Endodermal cell (in vitro differentiated cells): ENCODE measurements around the gene SLC30A1. TPM values are rescaled to one million over a fixed set of nuclear protein-coding genes. Genes with fewer than 3 reads are reported as not detected.

Source experiments
- DNase-seq: peaks from one replicate; pipeline ENCODE4 v3.0.0-alpha.2; 2017
- H3K27ac ChIP-seq: 2 replicates; pipeline ENCODE4 v1.5.1; 2013; ENCODE audit warnings: mild to moderate bottlenecking, low read depth, low read length, moderate library complexity
- H3K27me3 ChIP-seq: 2 replicates; pipeline ENCODE4 v1.6.1; 2013; ENCODE audit warnings: mild to moderate bottlenecking, low read length, moderate library complexity; ENCODE audit not compliant: insufficient read depth, control insufficient read depth, poor library complexity, severe bottlenecking
- H3K36me3 ChIP-seq: 2 replicates; pipeline ENCODE4 v1.7.0; 2013; ENCODE audit warnings: mild to moderate bottlenecking, low read length, moderate library complexity; ENCODE audit not compliant: control insufficient read depth, insufficient read depth
- H3K4me1 ChIP-seq: one replicate; pipeline ENCODE4 v1.7.0; 2013; ENCODE audit warnings: low read length; ENCODE audit not compliant: control insufficient read depth, insufficient read depth
- H3K4me3 ChIP-seq: 2 replicates; pipeline ENCODE4 v1.5.1; 2013; ENCODE audit warnings: mild to moderate bottlenecking, low read length, moderate library complexity
- H3K9ac ChIP-seq: 2 replicates; pipeline ENCODE4 v1.6.1; 2013; ENCODE audit warnings: mild to moderate bottlenecking, low read length, moderate library complexity; ENCODE audit not compliant: poor library complexity, severe bottlenecking; ENCODE audit errors: extremely low read depth
- H3K9me3 ChIP-seq: 2 replicates; pipeline ENCODE4 v1.6.1; 2013; ENCODE audit warnings: mild to moderate bottlenecking, low read length, moderate library complexity; ENCODE audit not compliant: control insufficient read depth
- H3K27ac Mint-ChIP-seq: 2 replicates; pipeline ENCODE4 v1.8.0; 2020; ENCODE audit warnings: mixed read lengths
- H3K27me3 Mint-ChIP-seq: 2 replicates; pipeline ENCODE4 v1.8.0; 2021; ENCODE audit warnings: mild to moderate bottlenecking, mixed read lengths; ENCODE audit not compliant: insufficient read depth
- H3K36me3 Mint-ChIP-seq: 2 replicates; pipeline ENCODE4 v1.8.0; 2020; ENCODE audit warnings: low read depth, mixed read lengths
- H3K4me1 Mint-ChIP-seq: 2 replicates; pipeline ENCODE4 v1.8.0; 2020; ENCODE audit warnings: mixed read lengths
- H3K4me3 Mint-ChIP-seq: 2 replicates; pipeline ENCODE4 v1.8.0; 2020; ENCODE audit warnings: mild to moderate bottlenecking, moderate library complexity, mixed read lengths
- H3K9me3 Mint-ChIP-seq: 2 replicates; pipeline ENCODE4 v1.8.0; 2020; ENCODE audit warnings: mild to moderate bottlenecking, mixed read lengths
- CTCF ChIP-seq: fragments of 200-600 bp; sonication (generic); conservative IDR thresholded peaks from 2 replicates; pipeline ENCODE4 v1.5.0; 2021; ENCODE audit warnings: antibody characterized with exemption, mild to moderate bottlenecking
- WGBS, 2 experiments: methylation state at CpG; one replicate each; pipeline versions ENCODE4 v1.1.5 to v1.1.7; 2013; ENCODE audit warnings: missing lambda C conversion rate in 2 of 2, mixed read lengths in 1 of 2; ENCODE audit not compliant: insufficient coverage in 1 of 2, insufficient read length in 1 of 2; 5-methylcytosine and 5-hydroxymethylcytosine counted together
- total RNA-seq, 2 donors: library from RNA; stranded (reverse); fragmentation: NEBNext Ultra II Directional in 1 of 2; extraction: Animal tissue kit (Norgen Biotek cat#: 25700) in 1 of 2; gene quantifications; 2 replicates in 1 of 2; 3 replicates in 1 of 2; pipeline ENCODE4 v1.2.1, GENCODE V29; 2021

SLC30A1 gene
- total RNA-seq, 2 donors from 2014 or later: 9.0 to 14.0 TPM

GRCh38 chr1:211583011-211583992, 4.3 kb upstream of the SLC30A1 start:
- H3K9me3 Mint-ChIP-seq: no peaks in the 10 kb centered on the region
- no peaks in the 10 kb centered on the region for H3K27me3 ChIP-seq
- DNase-seq: no peak
- H3K27ac Mint-ChIP-seq: no peak overlapping the region
- no peaks in the 10 kb centered on the region for H3K36me3 Mint-ChIP-seq
- H3K36me3 ChIP-seq: no peaks in the 10 kb centered on the region
- H3K27me3 Mint-ChIP-seq: no peaks in the 10 kb centered on the region
- no peak overlapping the region for H3K4me3 ChIP-seq
- H3K4me3 Mint-ChIP-seq: no peak overlapping the region
- H3K9ac ChIP-seq: no peak overlapping the region
- H3K4me1 ChIP-seq: peaks cover 8% of the 10 kb centered on the region
- no peak for TF ChIP-seq CTCF
- peaks cover 24% of the 10 kb centered on the region for H3K4me1 Mint-ChIP-seq
- no peaks in the 10 kb centered on the region for H3K9me3 ChIP-seq
- no peak overlapping the region for H3K27ac ChIP-seq
- WGBS, 2 experiments: 92 to 97% methylated on average over 8 to 11 of the region's 11 CpGs

GRCh38 chr1:211581526-211581925, 2.6 kb upstream of the SLC30A1 start:
- Histone ChIP-seq H3K36me3 (no peaks in the 10 kb centered on the region), H3K27me3 (no peaks in the 10 kb centered on the region), H3K27ac (no peak overlapping the region), H3K9me3 (no peaks in the 10 kb centered on the region), H3K9ac (no peak overlapping the region), H3K4me1 (peaks cover 8% of the 10 kb centered on the region), H3K4me3 (no peak overlapping the region)
- Mint-ChIP-seq H3K4me1 (peaks cover 32% of the 10 kb centered on the region), H3K36me3 (no peaks in the 10 kb centered on the region), H3K9me3 (no peaks in the 10 kb centered on the region), H3K27ac (no peak overlapping the region), H3K27me3 (no peaks in the 10 kb centered on the region), H3K4me3 (no peak overlapping the region)
- 46% methylated on average over 3 of the region's 3 CpGs; no CpG with 5 or more reads in 1 of the 2 experiments for WGBS, 2 experiments
- no peak for TF ChIP-seq CTCF
- DNase-seq: no peak

GRCh38 chr1:211580303-211580687, 1.3 kb upstream of the SLC30A1 start:
- H3K4me3 ChIP-seq: no peak overlapping the region
- peaks cover 42% of the 10 kb centered on the region for H3K4me1 Mint-ChIP-seq
- no peaks in the 10 kb centered on the region for H3K27me3 ChIP-seq
- peak overlapping the region; percentile 83 for H3K4me3 Mint-ChIP-seq
- WGBS, 2 experiments: 100% methylated on average over 1 of the region's 1 CpG; no CpG with 5 or more reads in 1 of the 2 experiments
- no peak for TF ChIP-seq CTCF
- no peaks in the 10 kb centered on the region for H3K9me3 Mint-ChIP-seq
- DNase-seq: no peak
- H3K9ac ChIP-seq: no peak overlapping the region
- H3K36me3 ChIP-seq: no peaks in the 10 kb centered on the region
- H3K36me3 Mint-ChIP-seq: no peaks in the 10 kb centered on the region
- no peak overlapping the region for H3K27ac Mint-ChIP-seq
- H3K27me3 Mint-ChIP-seq: no peaks in the 10 kb centered on the region
- H3K4me1 ChIP-seq: peaks cover 13% of the 10 kb centered on the region
- H3K27ac ChIP-seq: no peak overlapping the region
- H3K9me3 ChIP-seq: no peaks in the 10 kb centered on the region
